HG02852 (cell line): ENCODE measurements around the gene HAPLN3.

Source experiments
- ATAC-seq: cut with Tn5 transposase; IDR thresholded peaks from one replicate; pipeline ENCODE4 v1.9.1; 2021; ENCODE audit warnings: mild to moderate bottlenecking, moderate library complexity; ENCODE audit not compliant: unreplicated experiment

HAPLN3 gene

GRCh38 chr15:88912500-88912921 lies 17.2 kb upstream of the HAPLN3 start:
- ATAC-seq = no peak

GRCh38 chr15:88911766-88912118 lies 16.4 kb upstream of the HAPLN3 start:
- ATAC-seq = no peak

GRCh38 chr15:88909956-88910831 lies 14.8 kb upstream of the HAPLN3 start:
- no peak for ATAC-seq

GRCh38 chr15:88908697-88909621 lies 13.6 kb upstream of the HAPLN3 start:
- no peak for ATAC-seq

GRCh38 chr15:88908123-88908522 lies 12.8 kb upstream of the HAPLN3 start:
- no peak for ATAC-seq

GRCh38 chr15:88907111-88907510 lies 11.8 kb upstream of the HAPLN3 start:
- no peak for ATAC-seq

- ATAC-seq = no peak
Observed at GRCh38 chr15:88906551-88906950, 11.2 kb upstream of the HAPLN3 start.

GRCh38 chr15:88906130-88906529 lies 10.8 kb upstream of the HAPLN3 start:
- ATAC-seq = no peak

GRCh38 chr15:88905576-88905975 lies 10.2 kb upstream of the HAPLN3 start:
- no peak for ATAC-seq

- no peak for ATAC-seq
Observed at GRCh38 chr15:88904624-88905327, 9.4 kb upstream of the HAPLN3 start.

- no peak for ATAC-seq
Observed at GRCh38 chr15:88904257-88904623, 8.9 kb upstream of the HAPLN3 start.

- ATAC-seq = no peak
Observed at GRCh38 chr15:88902846-88903245, 7.5 kb upstream of the HAPLN3 start.

GRCh38 chr15:88902221-88902835 lies 7.0 kb upstream of the HAPLN3 start:
- no peak for ATAC-seq

- no peak for ATAC-seq
Observed at GRCh38 chr15:88901508-88902220, 6.3 kb upstream of the HAPLN3 start.

GRCh38 chr15:88900982-88901418 lies 5.7 kb upstream of the HAPLN3 start:
- no peak for ATAC-seq

- no peak for ATAC-seq
Observed at GRCh38 chr15:88900309-88900981, 5.1 kb upstream of the HAPLN3 start.

GRCh38 chr15:88899251-88899650 lies 3.9 kb upstream of the HAPLN3 start:
- no peak for ATAC-seq

- no peak for ATAC-seq
Observed at GRCh38 chr15:88898736-88899135, 3.4 kb upstream of the HAPLN3 start.

- no peak for ATAC-seq
Observed at GRCh38 chr15:88897456-88898194, 2.3 kb upstream of the HAPLN3 start.
